HG02943 (cell line): ENCODE data around the gene DHRS9.

Experiments
- ATAC-seq: cut with Tn5 transposase; IDR thresholded peaks from one replicate; pipeline ENCODE4 v1.9.1; 2021; ENCODE audit warnings: mild to moderate bottlenecking, low read depth, moderate library complexity; ENCODE audit not compliant: unreplicated experiment

DHRS9 gene

GRCh38 chr2:169093535-169093934 is 24.2 kb downstream of the DHRS9 start:
- ATAC-seq: no peak

GRCh38 chr2:169094676-169095075 is 25.3 kb downstream of the DHRS9 start:
- ATAC-seq: no peak

- no peak for ATAC-seq
Observed at GRCh38 chr2:169095621-169096105, 26.3 kb downstream of the DHRS9 start.

GRCh38 chr2:169104848-169105247 is 35.5 kb downstream of the DHRS9 start:
- ATAC-seq: no peak

GRCh38 chr2:169105476-169105875 is 36.1 kb downstream of the DHRS9 start:
- no peak for ATAC-seq

GRCh38 chr2:169106134-169106533 is 36.8 kb downstream of the DHRS9 start:
- ATAC-seq: no peak

- no peak for ATAC-seq
Observed at GRCh38 chr2:169106563-169107545, 37.5 kb downstream of the DHRS9 start.

- ATAC-seq: no peak
Observed at GRCh38 chr2:169107645-169108044, 38.3 kb downstream of the DHRS9 start.

GRCh38 chr2:169108099-169108884 is 38.9 kb downstream of the DHRS9 start:
- ATAC-seq: no peak

GRCh38 chr2:169109502-169110409 is 40.4 kb downstream of the DHRS9 start:
- ATAC-seq: peak; percentile 58

GRCh38 chr2:169110419-169110818 is 41.1 kb downstream of the DHRS9 start:
- no peak for ATAC-seq

GRCh38 chr2:169110916-169111315 is 41.6 kb downstream of the DHRS9 start:
- ATAC-seq: no peak

- no peak for ATAC-seq
Observed at GRCh38 chr2:169112841-169113240, 43.5 kb downstream of the DHRS9 start.

- no peak for ATAC-seq
Observed at GRCh38 chr2:169114056-169114455, 44.7 kb downstream of the DHRS9 start.

- ATAC-seq: no peak
Observed at GRCh38 chr2:169116327-169116726, 47.0 kb downstream of the DHRS9 start.

- no peak for ATAC-seq
Observed at GRCh38 chr2:169116993-169117392, 47.6 kb downstream of the DHRS9 start.

- no peak for ATAC-seq
Observed at GRCh38 chr2:169118060-169118459, 48.7 kb downstream of the DHRS9 start.

GRCh38 chr2:169119123-169119760 is 49.9 kb downstream of the DHRS9 start:
- no peak for ATAC-seq

- ATAC-seq: no peak
Observed at GRCh38 chr2:169119851-169120250, 50.5 kb downstream of the DHRS9 start.
